A549 treated with Hydrocortisone at 1 μM for 4 hours (cell line): ENCODE data around the gene ZNF629. TPM values are rescaled to one million over a fixed set of nuclear protein-coding genes. Genes with fewer than 3 reads are reported as not detected.

Experiments
- total RNA-seq: library from RNA; stranded (reverse); fragments of 200-300 nt; extraction: Qiagen RNA extraction; gene quantifications from 5 replicates; pipeline ENCODE4 v1.2.3, GENCODE V29; 2022

ZNF629 gene
- total RNA-seq, result 16.2 to 21.3 TPM (median 17.3 TPM) in 5 replicates

GRCh38 chr16:30786936-30787612 lies at the start of gene ZNF629:
TSS of gene ZNF629 (minus strand) at chr16:30787205. CDS start at chr16:30784482, 2,723 bp downstream.

DNA sequence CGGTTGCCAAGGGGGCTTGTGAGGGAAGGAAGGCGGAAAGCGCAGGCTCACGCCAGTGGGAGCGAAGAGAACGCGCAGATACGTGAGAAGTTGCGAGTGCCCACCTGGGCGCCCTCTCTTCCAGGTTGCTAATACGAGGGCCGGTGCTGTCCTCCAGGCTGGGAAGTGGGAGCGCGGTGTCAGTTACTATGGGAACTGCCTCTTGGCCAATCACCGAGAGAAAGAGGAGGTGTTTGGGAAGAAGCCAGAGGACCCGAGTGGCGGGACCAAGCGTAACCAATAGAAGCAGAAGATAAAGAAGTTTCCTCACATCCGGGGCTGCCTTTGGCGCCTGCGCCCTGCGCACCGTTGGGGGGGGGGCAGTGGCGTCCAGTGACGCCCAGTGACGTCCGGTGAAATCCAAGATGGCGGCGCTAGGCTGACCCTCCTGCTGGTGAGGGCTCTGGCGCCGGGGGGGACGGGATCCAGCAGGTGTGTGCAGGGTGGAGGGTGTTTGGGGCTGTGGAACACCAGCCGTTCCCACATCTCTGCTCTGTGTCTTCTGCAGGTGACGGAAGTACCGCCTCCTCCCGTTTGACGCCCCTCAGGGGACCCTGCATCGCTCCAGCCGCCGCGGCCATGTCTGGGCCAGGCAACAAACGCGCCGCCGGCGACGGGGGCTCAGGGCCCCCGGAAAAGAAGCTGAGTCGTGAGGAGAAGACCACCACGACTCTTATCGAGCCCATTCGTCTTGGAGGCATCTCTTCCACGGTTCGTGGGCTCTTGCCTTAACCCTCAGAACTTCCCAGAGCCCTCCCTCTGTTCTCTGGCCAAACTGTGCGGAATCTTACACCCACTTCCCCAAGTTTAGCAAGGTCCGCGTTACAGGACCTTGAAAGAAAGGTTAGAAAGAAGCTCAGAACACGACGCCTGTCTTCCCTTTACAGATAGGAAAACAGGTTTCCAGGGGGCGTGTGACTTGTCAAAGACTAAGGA lies 24.8 kb downstream of the ZNF629 start, which contains the start of the genes CFAP119 and RNF40:
Gene CFAP119, minus strand, starts transcription at position 135 of the 975 bp plus-strand sequence. CDS start 314 bp downstream, outside the sequence.
Gene RNF40, plus strand, starts transcription at position 395 of the 975 bp plus-strand sequence. Its CDS starts 224 bp downstream, at position 619.

DNA sequence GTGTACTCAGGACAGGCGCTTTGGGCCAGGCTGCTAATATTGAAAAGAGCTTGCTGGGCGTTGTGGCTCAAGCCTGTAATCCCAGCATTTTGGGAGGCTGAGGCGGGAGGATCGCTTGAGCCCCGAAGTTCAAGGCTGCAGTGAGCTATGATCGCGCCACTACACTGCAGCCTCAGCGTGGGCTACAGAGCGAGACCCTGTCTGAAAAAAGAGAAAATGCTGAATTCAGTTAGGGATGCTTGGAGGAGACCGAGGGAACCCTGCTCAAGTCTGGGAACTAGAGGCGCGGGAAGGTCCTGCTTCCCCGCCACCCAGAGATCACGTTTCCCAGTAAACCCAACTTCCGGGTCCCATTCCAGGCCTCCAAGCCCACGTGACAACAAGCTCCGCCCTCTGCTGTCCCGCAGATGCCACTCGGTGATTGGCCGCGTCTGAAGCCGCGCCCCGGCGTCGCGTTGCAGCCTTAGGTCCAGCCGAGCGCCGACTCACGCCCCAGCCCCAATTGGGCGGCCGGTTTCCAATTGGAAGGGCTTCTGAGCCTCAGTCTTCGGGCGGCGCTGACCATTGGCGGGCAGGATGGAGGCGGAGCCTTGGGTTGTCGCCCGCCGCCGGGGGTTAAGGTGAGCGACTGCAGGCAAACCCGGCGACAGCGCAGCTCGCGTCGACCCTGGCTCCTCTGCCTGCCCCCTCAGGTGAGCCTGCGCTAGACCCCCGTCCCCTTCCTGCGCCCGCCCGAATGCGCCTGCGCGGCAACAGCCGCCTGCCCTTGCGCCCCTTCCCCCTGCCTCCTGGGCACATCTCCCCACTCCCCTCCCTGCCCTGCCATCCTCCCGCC lies 39.0 kb downstream of the ZNF629 start, which contains the start of gene PHKG2:
Gene PHKG2, plus strand, starts transcription at position 627 of the 835 bp plus-strand sequence. CDS start 396 bp downstream, outside the sequence.

Other genes with a start within 250 kb of the ZNF629 start
- gene ZNF764, start 228.8 kb downstream of the ZNF629 start, total RNA-seq, result 5.1 to 6.1 TPM (median 5.6 TPM) in 5 replicates
- gene ZNF688, start 215.5 kb downstream of the ZNF629 start, total RNA-seq, result 5.9 to 6.7 TPM (median 6.1 TPM) in 5 replicates
- gene ZNF785, start 201.5 kb downstream of the ZNF629 start, total RNA-seq, result not detected in 5 replicates
- 7.5 to 9.3 TPM (median 8.4 TPM) in 5 replicates for gene ZNF689, start 176.8 kb downstream of the ZNF629 start, total RNA-seq
- gene PRR14, start 136.2 kb downstream of the ZNF629 start, total RNA-seq, result 19.7 to 26.6 TPM (median 24.4 TPM) in 5 replicates
- 35.0 to 40.4 TPM (median 39.7 TPM) in 5 replicates for gene FBRS, start 128.8 kb downstream of the ZNF629 start, total RNA-seq
- gene SRCAP, start 88.0 kb downstream of the ZNF629 start, total RNA-seq, result 12.3 to 22.3 TPM (median 21.9 TPM) in 5 replicates
- gene PHKG2, start 38.8 kb downstream of the ZNF629 start, total RNA-seq, result 21.9 to 27.8 TPM (median 25.2 TPM) in 5 replicates
- gene CFAP119, start 25.1 kb downstream of the ZNF629 start, total RNA-seq, result 5.2 to 9.2 TPM (median 8.2 TPM) in 5 replicates
- 77.1 to 81.7 TPM (median 80.2 TPM) in 5 replicates for gene RNF40, start 24.9 kb downstream of the ZNF629 start, total RNA-seq
- gene BCL7C, start 106.9 kb upstream of the ZNF629 start, total RNA-seq, result 23.6 to 42.5 TPM (median 40.9 TPM) in 5 replicates
- gene CTF1, start 109.4 kb upstream of the ZNF629 start, total RNA-seq, result 0.16 to 0.32 TPM (median 0.18 TPM) in 5 replicates
- gene FBXL19, start 136.4 kb upstream of the ZNF629 start, total RNA-seq, result 14.1 to 19.7 TPM (median 18.0 TPM) in 5 replicates
- 9.0 to 14.5 TPM (median 12.1 TPM) in 5 replicates for gene ORAI3, start 161.9 kb upstream of the ZNF629 start, total RNA-seq
- 17.7 to 19.7 TPM (median 18.3 TPM) in 5 replicates for gene SETD1A, start 170.5 kb upstream of the ZNF629 start, total RNA-seq
- gene HSD3B7, start 198.0 kb upstream of the ZNF629 start, total RNA-seq, result 13.6 to 15.9 TPM (median 13.9 TPM) in 5 replicates
- 1.4 to 2.1 TPM (median 1.6 TPM) in 5 replicates for gene STX1B, start 223.4 kb upstream of the ZNF629 start, total RNA-seq
- gene STX4, start 246.4 kb upstream of the ZNF629 start, total RNA-seq, result 56.8 to 66.1 TPM (median 64.4 TPM) in 5 replicates